K562 (cell line): ENCODE data around the gene NECTIN4. TPM values are rescaled to one million over a fixed set of nuclear protein-coding genes. Genes with fewer than 3 reads are reported as not detected.
A peak's percentile ranks its signal among the peaks of the same experiment; 100 is the strongest.

ENCODE experiments used
- ATAC-seq: fragments of 200-7000 bp; cut with Tn5 transposase; 3 replicates; pipeline ENCODE4 v1.9.1; 2020; ENCODE audit warnings: moderate library complexity
- BruUV-seq: library from RNA; stranded (reverse); fragments of 400-500 nt; replicated peaks from 2 replicates; lab custom pipeline; 2021; lab: Mats Ljungman, UMichigan
- CTCF ChIA-PET: fragments of 300-600 bp; formaldehyde crosslinking; extraction: SDS; loops from one replicate; lab custom pipeline; 2021; ENCODE audit warnings: low intra/inter-chr PET ratio; lab: Yijun Ruan, JAX
- POLR2A ChIA-PET: fragments of 300-600, 350-650 bp; sonication (Branson Sonifier 250); formaldehyde crosslinking; extraction: SDS; loops from one replicate; lab custom pipeline; 2021; ENCODE audit warnings: antibody characterized with exemption, inconsistent platforms; lab: Yijun Ruan, JAX
- DNase-seq, 4 experiments: peaks; one replicate each; pipeline versions ENCODE4 v3.0.0 to v3.0.0-alpha.2; 2011 to 2018; ENCODE audit warnings: low spot score in 3 of 4, mixed read lengths in 3 of 4; ENCODE audit errors: extremely low read depth in 1 of 4
- FAIRE-seq: peaks from 2 replicates; lab custom pipeline; 2011; peaks lifted over from hg19 to GRCh38; lab: Jason Lieb, UNC
- H2AFZ ChIP-seq: 2 replicates; pipeline ENCODE4 v1.6.0; 2011; ENCODE audit warnings: low read depth, low read length, control low read depth, inconsistent platforms
- H3K27ac ChIP-seq: fragments of 200-600 bp; 3 replicates; pipeline ENCODE4 v1.8.0; 2011; ENCODE audit warnings: low read depth, mild to moderate bottlenecking, control low read depth, inconsistent platforms, low read length, moderate library complexity, mixed read lengths; ENCODE audit errors: extremely low read depth
- H3K27me3 ChIP-seq, 2 experiments: fragments of 300-600 bp in 1 of 2; 2 replicates in 1 of 2; 3 replicates in 1 of 2; pipeline versions ENCODE4 v1.6.0 to v1.8.0; 2011; ENCODE audit warnings: inconsistent platforms in 2 of 2, low read length in 2 of 2, mild to moderate bottlenecking in 1 of 2, mixed read lengths in 1 of 2, moderate library complexity in 1 of 2; ENCODE audit not compliant: control insufficient read depth in 2 of 2, insufficient read depth in 2 of 2
- H3K36me3 ChIP-seq: fragments of 300-600 bp; 3 replicates; pipeline ENCODE4 v1.8.0; 2011; ENCODE audit warnings: mild to moderate bottlenecking, low read length, inconsistent platforms; ENCODE audit not compliant: control insufficient read depth, insufficient read depth
- H3K4me1 ChIP-seq, 2 experiments: fragments of 200-600 bp in 1 of 2; replicated peaks in 1 of 2; 2 replicates in 1 of 2; 3 replicates in 1 of 2; pipeline versions ENCODE4 v1.5.1 to v1.8.0; 2011; ENCODE audit warnings: inconsistent platforms in 2 of 2, low read length in 2 of 2, mild to moderate bottlenecking in 1 of 2, mixed read lengths in 1 of 2, moderate library complexity in 1 of 2; ENCODE audit not compliant: control insufficient read depth in 2 of 2, insufficient read depth in 2 of 2
- H3K4me2 ChIP-seq: 2 replicates; pipeline ENCODE4 v1.6.1; 2011; ENCODE audit warnings: low read length, control low read depth, inconsistent platforms, mixed read lengths; ENCODE audit not compliant: insufficient read depth
- H3K4me3 ChIP-seq: fragments of 200-600 bp; sonication (generic), shearing (Covaris generic); 2 replicates; pipeline ENCODE4 v1.5.1; 2016; ENCODE audit warnings: control low read depth, inconsistent platforms
- H3K79me2 ChIP-seq: fragments of 200-600 bp; 3 replicates; pipeline ENCODE4 v1.8.0; 2011; ENCODE audit warnings: low read length, inconsistent platforms; ENCODE audit not compliant: control insufficient read depth, insufficient read depth
- H3K9ac ChIP-seq, 2 experiments: 2 replicates each; pipeline versions ENCODE4 v1.6.0 to v1.6.1; 2011; ENCODE audit warnings: low read depth in 2 of 2, low read length in 2 of 2, control low read depth in 1 of 2, inconsistent platforms in 1 of 2, mild to moderate bottlenecking in 1 of 2, mixed read lengths in 1 of 2; ENCODE audit not compliant: insufficient read depth in 1 of 2
- H3K9me1 ChIP-seq: one replicate; pipeline ENCODE4 v1.6.0; 2011; ENCODE audit warnings: inconsistent platforms, mild to moderate bottlenecking, low read length, moderate library complexity; ENCODE audit not compliant: control insufficient read depth, insufficient read depth
- H3K9me3 ChIP-seq: replicated peaks from 2 replicates; pipeline ENCODE4 v1.5.1; 2011; ENCODE audit warnings: low read depth, low read length, inconsistent platforms; ENCODE audit not compliant: control insufficient read depth, insufficient read depth
- H4K20me1 ChIP-seq: replicated peaks from 2 replicates; pipeline ENCODE4 v1.6.1; 2011; ENCODE audit warnings: low read length, inconsistent platforms, mixed read lengths; ENCODE audit not compliant: control insufficient read depth, insufficient read depth
- CREB3L1 ChIP-seq: fragments of 450-650 bp; IDR thresholded peaks from 2 replicates; pipeline ENCODE4 v1.6.1; 2014; ENCODE audit warnings: low read depth, mild to moderate bottlenecking, moderate library complexity, borderline replicate concordance
- E2F8 ChIP-seq: fragments of 450-650 bp; IDR thresholded peaks from 2 replicates; pipeline ENCODE4 v1.7.1; 2018; ENCODE audit warnings: mild to moderate bottlenecking, low read depth; ENCODE audit not compliant: partially characterized antibody
- FOXA3 ChIP-seq, 2 experiments: fragments of 450-650 bp in 1 of 2; sonication (generic) in 1 of 2; formaldehyde crosslinking; IDR thresholded peaks in 1 of 2; conservative IDR thresholded peaks in 1 of 2; 2 replicates each; pipeline versions ENCODE4 v1.4.0 to v1.8.0; 2020 to 2022; ENCODE audit warnings: mild to moderate bottlenecking in 2 of 2, missing genetic modification reagents in 1 of 2
- FOXM1 ChIP-seq, 2 experiments: fragments of 450-650 bp in 1 of 2; sonication (generic) in 1 of 2; formaldehyde crosslinking in 1 of 2; IDR thresholded peaks; 2 replicates each; pipeline versions ENCODE4 v1.6.1 to v1.9.0; 2017 to 2022; ENCODE audit warnings: low read depth in 2 of 2, mild to moderate bottlenecking in 2 of 2, missing genetic modification reagents in 1 of 2, moderate library complexity in 1 of 2
- NONO ChIP-seq, 2 experiments: fragments of 200-400 bp in 1 of 2; fragments of 450-650 bp in 1 of 2; formaldehyde crosslinking in 1 of 2; IDR thresholded peaks; 2 replicates each; pipeline ENCODE4 v1.6.1; 2017; ENCODE audit warnings: low read depth in 2 of 2, mild to moderate bottlenecking in 2 of 2, moderate library complexity in 2 of 2, low read length in 1 of 2
- RFX1 ChIP-seq: fragments of 450-650 bp; IDR thresholded peaks from 2 replicates; pipeline ENCODE4 v1.6.1; 2016; ENCODE audit warnings: mild to moderate bottlenecking, moderate library complexity
- RREB1 ChIP-seq: fragments of 250-450 bp; sonication (Bioruptor Pico); IDR thresholded peaks from 2 replicates; pipeline ENCODE4 v1.4.0; 2020
- SMARCA5 ChIP-seq: fragments of 450-650 bp; IDR thresholded peaks from 2 replicates; pipeline ENCODE4 v1.6.1; 2016
- ZNF324 ChIP-seq: fragments of 250-450 bp; sonication (Bioruptor Pico); IDR thresholded peaks from 2 replicates; pipeline ENCODE4 v1.4.0; 2020; ENCODE audit warnings: mild to moderate bottlenecking
- WGBS: fragments of 100-300 bp; shearing (Covaris generic); methylation state at CpG from one replicate; pipeline ENCODE4 v1.1.6; 2016; ENCODE audit warnings: low coverage, mixed read lengths; ENCODE audit not compliant: insufficient coverage; ENCODE audit errors: missing lambda C conversion rate; 5-methylcytosine and 5-hydroxymethylcytosine counted together
- in situ Hi-C: fragments of 300-500 bp; cut with MboI; formaldehyde crosslinking; loops from 4 replicates; pipeline ENCODE4 v1.15.0; 2018; ENCODE audit warnings: inconsistent platforms, mixed read lengths
- intact Hi-C: fragments of 100-400 bp; cut with micrococcal nuclease; formaldehyde crosslinking; loops from 2 replicates; pipeline ENCODE4 v1.14.2; 2022
- polyA plus RNA-seq, 8 experiments: library from polyadenylated mRNA; depleted of rRNA in 4 of 8; stranded (reverse) in 5 of 8; unstranded in 3 of 8; fragments of >200 nt; fragmentation: Nextera tagmentation in 2 of 8; fragmentation: Illumina TruSeq in 1 of 8; extraction: Ambion mirVana in 2 of 8; extraction: Trizol in 1 of 8; gene quantifications; 2 replicates each; pipeline versions ENCODE4 v1.2.1 to v1.2.3, GENCODE V29; 2011 to 2014; ENCODE audit warnings: inconsistent platforms in 1 of 8, missing spikeins in 1 of 8
- total RNA-seq, 7 experiments: library from RNA; depleted of rRNA in 6 of 7; stranded (reverse); fragments of >200 nt in 6 of 7; fragmentation: Illumina TruSeq in 2 of 7; extraction: Trizol in 2 of 7; gene quantifications; 2 replicates each; pipeline versions ENCODE4 v1.2.1 to v1.2.3, GENCODE V29; 2011 to 2021; ENCODE audit warnings: low replicate concordance in 1 of 7

Gene NECTIN4
- total and polyA plus RNA-seq, 9 of the 15 experiments (the other 6 are each of a cell fraction or from before 2014, with no cell fraction given): 0.01 to 0.09 TPM; not detected in 7

GRCh38 chr1:161072751-161073449 is 16.5 kb downstream of the NECTIN4 start:
- no TSS peak for BruUV-seq
- intact Hi-C loops (loop anchor here (1.0 to 10.0 kb wide), 2 partner anchors 24 to 62 kb away; partner anchors contain the start of gene DEDD), in situ Hi-C loops (no loop called here)
- peaks cover 20 to 27% of the 10 kb centered on the region in 2 experiments for H3K4me1 ChIP-seq
- H2AFZ ChIP-seq: no peak overlapping the region
- H3K36me3 ChIP-seq: no peaks in the 10 kb centered on the region
- H3K9me3 ChIP-seq: no peaks in the 10 kb centered on the region
- no peaks in the 10 kb centered on the region for H4K20me1 ChIP-seq
- H3K4me3 ChIP-seq: no peak overlapping the region
- no peak overlapping the region for H3K27ac ChIP-seq
- DNase-seq: no peak
- CTCF ChIA-PET: interaction anchor here (1.9 kb wide), 1 partner anchor 66 kb away, joined by 15 read pairs; no protein-coding TSS in a partner anchor
- no peaks in the 10 kb centered on the region for H3K79me2 ChIP-seq
- peak overlapping the region in 1 of 2 experiments; percentile 61; a peak in 1 of 4 replicates for H3K9ac ChIP-seq
- H3K9me1 ChIP-seq: no peaks in the 10 kb centered on the region
- no peak overlapping the region for H3K4me2 ChIP-seq
- 79% methylated on average over 19 of the region's 19 CpGs for WGBS
- H3K27me3 ChIP-seq: no peaks in the 10 kb centered on the region
- no peak for ATAC-seq
- POLR2A ChIA-PET: interaction anchor here (0.8 to 1.1 kb wide), 3 partner anchors 26 to 60 kb away, joined by 3 to 6 read pairs (median 3); partner anchors contain the start of gene DEDD
- no peak for FAIRE-seq
- TF ChIP-seq FOXA3 (CRISPR knock-in tag; conservative IDR thresholded peaks at IDR 0.05 in 1 of 2, IDR thresholded peaks at IDR 0.05 in 1 of 2) (no peak), NONO (IDR thresholded peaks at IDR 0.05; ENCODE audit: low read depth in 2 of 2, low read length in 1 of 2) (no peak), SMARCA5 (no peak), CREB3L1 (no peak), RREB1 (CRISPR knock-in tag) (no peak), FOXM1 (IDR thresholded peaks at IDR 0.05; ENCODE audit: low read depth) (no peak), FOXM1 (CRISPR knock-in tag; IDR thresholded peaks at IDR 0.05; ENCODE audit: low read depth) (no peak), E2F8 (no peak), ZNF324 (CRISPR knock-in tag) (no peak), RFX1 (no peak)
